Muscle layer of duodenum (tissue), 2 donors: Measurements from ENCODE around the gene HNRNPD.
"Not testable (repeated sequence)": the region's sequence is repeated elsewhere in the genome, so short reads cannot be mapped to it uniquely, and the experiment has no call there.

Source experiments
- H3K27ac ChIP-seq: one replicate; pipeline ENCODE4 v1.7.0; 2013; ENCODE audit warnings: mild to moderate bottlenecking, low read length
- H3K27me3 ChIP-seq: one replicate; pipeline ENCODE4 v1.7.0; 2013; ENCODE audit warnings: low read depth, mild to moderate bottlenecking, control low read depth, low read length
- H3K36me3 ChIP-seq, 2 donors: one replicate each; pipeline ENCODE4 v1.7.0; 2013; ENCODE audit warnings: low read length in 2 of 2, control low read depth in 1 of 2, mild to moderate bottlenecking in 1 of 2; ENCODE audit not compliant: insufficient read depth in 2 of 2, control insufficient read depth in 1 of 2
- H3K4me1 ChIP-seq, 2 donors: one replicate each; pipeline ENCODE4 v1.7.0; 2013; ENCODE audit warnings: low read length in 2 of 2, mild to moderate bottlenecking in 2 of 2, control low read depth in 1 of 2, moderate library complexity in 1 of 2; ENCODE audit not compliant: insufficient read depth in 2 of 2, control insufficient read depth in 1 of 2
- H3K4me3 ChIP-seq, 2 donors: one replicate each; pipeline ENCODE4 v1.7.0; 2013; ENCODE audit warnings: low read length in 2 of 2, low read depth in 1 of 2, mild to moderate bottlenecking in 1 of 2
- H3K9me3 ChIP-seq, 2 donors: one replicate each; pipeline ENCODE4 v1.7.0; 2013; ENCODE audit warnings: low read length in 2 of 2, control low read depth in 1 of 2, mild to moderate bottlenecking in 1 of 2; ENCODE audit not compliant: control insufficient read depth in 1 of 2
- donor health status: healthy.

The HNRNPD gene

GRCh38 chr4:82394896-82395295 is 21.1 kb upstream of the HNRNPD start:
- Histone ChIP-seq H3K27me3 (no peaks in the 10 kb centered on the region), H3K27ac (no peak overlapping the region), H3K9me3 (no peaks in the 10 kb centered on the region), H3K4me1 (no peaks in the 10 kb centered on the region), H3K4me3 (no peak overlapping the region), H3K36me3 (no peaks in the 10 kb centered on the region)

DNA sequence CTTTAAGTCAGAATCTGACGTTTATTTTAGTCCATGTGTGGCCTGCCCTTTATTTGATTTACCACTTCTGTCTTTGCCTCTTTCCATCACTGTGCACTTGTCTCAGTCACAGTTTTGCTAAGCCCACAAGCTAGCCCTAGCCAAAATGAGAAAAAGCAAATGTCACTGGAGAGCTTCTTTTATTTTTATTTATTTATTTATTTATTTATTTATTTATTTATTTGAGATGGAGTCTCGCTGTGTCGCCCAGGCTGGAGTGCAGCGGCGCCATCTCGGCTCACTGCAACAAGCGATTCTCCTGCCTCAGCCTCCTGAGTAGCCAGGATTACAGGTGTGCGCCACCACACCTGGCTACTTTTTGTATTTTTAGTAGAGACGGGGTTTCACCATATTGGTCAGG is 16.3 kb upstream of the HNRNPD start:
- H3K4me1 ChIP-seq, H3K36me3 ChIP-seq, H3K4me3 ChIP-seq, H3K27me3 ChIP-seq, H3K9me3 ChIP-seq, H3K27ac ChIP-seq: not testable (repeated sequence)

GRCh38 chr4:82388405-82388804 is 14.6 kb upstream of the HNRNPD start:
- Histone ChIP-seq H3K4me1 (peaks cover 0 to 4% of the 10 kb centered on the region in 2 donors), H3K4me3 (no peak overlapping the region), H3K27me3 (no peaks in the 10 kb centered on the region), H3K9me3 (no peaks in the 10 kb centered on the region), H3K36me3 (no peaks in the 10 kb centered on the region), H3K27ac (no peak overlapping the region)

GRCh38 chr4:82386312-82386711 is 12.5 kb upstream of the HNRNPD start:
- H3K27me3 ChIP-seq, H3K36me3 ChIP-seq, H3K9me3 ChIP-seq, H3K27ac ChIP-seq, H3K4me1 ChIP-seq, H3K4me3 ChIP-seq: not testable (repeated sequence)

- Histone ChIP-seq H3K9me3 (no peaks in the 10 kb centered on the region), H3K27me3 (no peaks in the 10 kb centered on the region), H3K4me1 (no peaks in the 10 kb centered on the region), H3K27ac (no peak overlapping the region), H3K36me3 (no peaks in the 10 kb centered on the region), H3K4me3 (no peak overlapping the region)
Observed at GRCh38 chr4:82382751-82383150, 9.0 kb upstream of the HNRNPD start.

- H3K27ac ChIP-seq: no peak overlapping the region
- H3K36me3 ChIP-seq: no peaks in the 10 kb centered on the region
- no peaks in the 10 kb centered on the region for H3K4me1 ChIP-seq
- no peak overlapping the region for H3K4me3 ChIP-seq
- H3K9me3 ChIP-seq: no peaks in the 10 kb centered on the region
- no peaks in the 10 kb centered on the region for H3K27me3 ChIP-seq
Observed at GRCh38 chr4:82381661-82382296, 8.0 kb upstream of the HNRNPD start.

- Histone ChIP-seq H3K9me3 (no peaks in the 10 kb centered on the region), H3K4me3 (no peak overlapping the region), H3K36me3 (no peaks in the 10 kb centered on the region), H3K27me3 (no peaks in the 10 kb centered on the region), H3K4me1 (peaks cover under 1% of the 10 kb centered on the region in 2 donors), H3K27ac (no peak overlapping the region)
Observed at GRCh38 chr4:82381235-82381634, 7.4 kb upstream of the HNRNPD start.

- H3K9me3 ChIP-seq: no peaks in the 10 kb centered on the region
- no peak overlapping the region for H3K27ac ChIP-seq
- H3K27me3 ChIP-seq: no peaks in the 10 kb centered on the region
- H3K4me1 ChIP-seq: peaks cover 4 to 5% of the 10 kb centered on the region in 2 donors
- no peaks in the 10 kb centered on the region for H3K36me3 ChIP-seq
- H3K4me3 ChIP-seq: no peak overlapping the region
Observed at GRCh38 chr4:82380831-82381230, 7.0 kb upstream of the HNRNPD start.

DNA sequence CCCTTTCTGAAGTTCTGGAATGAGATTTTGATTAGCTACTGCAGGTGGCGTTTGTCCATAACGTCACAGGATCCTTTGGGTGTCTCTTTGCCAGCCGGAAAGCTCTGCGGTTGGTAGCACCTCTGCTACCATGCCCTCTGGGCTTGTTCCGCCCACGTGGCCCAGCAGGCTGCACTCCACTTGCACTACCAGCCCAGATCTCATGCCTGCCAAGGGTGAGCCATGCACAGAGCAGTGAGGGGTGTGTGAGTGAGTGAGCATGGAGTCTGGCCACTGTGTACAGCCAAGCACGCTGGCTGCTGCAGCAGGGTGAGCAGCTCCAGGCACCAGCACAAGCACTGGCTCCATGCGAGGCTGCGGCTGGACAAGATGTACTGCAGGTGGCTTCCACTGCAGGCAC is 6.6 kb upstream of the HNRNPD start:
- Histone ChIP-seq H3K4me3 (no peak overlapping the region), H3K4me1 (peaks cover 4 to 5% of the 10 kb centered on the region in 2 donors), H3K9me3 (no peaks in the 10 kb centered on the region), H3K27ac (no peak overlapping the region), H3K27me3 (no peaks in the 10 kb centered on the region), H3K36me3 (no peaks in the 10 kb centered on the region)

DNA sequence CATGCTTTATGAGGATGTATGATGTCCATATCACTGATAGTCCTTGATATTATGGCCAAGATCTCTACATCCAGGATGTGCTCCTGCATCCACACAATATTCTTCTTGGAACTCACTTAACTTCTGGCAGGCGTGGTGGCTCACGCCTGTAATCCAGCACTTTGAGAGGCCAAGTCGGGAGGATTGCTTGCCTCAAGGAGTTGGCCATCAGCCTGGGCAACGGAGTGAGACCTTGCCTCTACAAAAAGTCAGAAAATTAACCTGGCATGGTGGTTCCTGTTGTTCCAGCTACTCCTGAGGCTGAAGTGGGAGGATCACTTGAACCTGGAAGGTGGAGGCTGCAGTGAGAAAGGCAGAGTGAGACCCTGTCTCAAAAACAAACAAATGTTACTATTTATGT is 2.3 kb upstream of the HNRNPD start:
- Histone ChIP-seq H3K4me1 (peaks cover 5 to 7% of the 10 kb centered on the region in 2 donors), H3K9me3 (no peaks in the 10 kb centered on the region), H3K27me3 (no peaks in the 10 kb centered on the region), H3K36me3 (no peaks in the 10 kb centered on the region), H3K4me3 (peak overlapping the region in 1 of 2 donors; percentile 100), H3K27ac (no peak overlapping the region)

- Histone ChIP-seq H3K4me3 (peak overlapping the region; percentile 85 to 100), H3K27ac (peak overlapping the region; percentile 90), H3K27me3 (no peaks in the 10 kb centered on the region), H3K36me3 (peaks cover 0 to 11% of the 10 kb centered on the region in 2 donors), H3K4me1 (peaks cover 23 to 34% of the 10 kb centered on the region in 2 donors), H3K9me3 (no peaks in the 10 kb centered on the region)
Observed at GRCh38 chr4:82373486-82373815, 340 bp downstream of the HNRNPD start.
